Breast epithelium (tissue), 4 donors: Measurements from ENCODE around the gene ZNF560. TPM values are rescaled to one million over a fixed set of nuclear protein-coding genes. Genes with fewer than 3 reads are reported as not detected.

Experiments
- DNase-seq, 2 donors: peaks; one replicate each; pipeline ENCODE4 v3.0.0-alpha.2; 2019; ENCODE audit warnings: low spot score in 2 of 2
- H3K27ac ChIP-seq, 2 donors: fragments of 200-600 bp; sonication (generic) in 1 of 2; one replicate each; pipeline ENCODE4 v1.5.1; 2016 to 2019; ENCODE audit warnings: mild to moderate bottlenecking in 1 of 2
- H3K27me3 ChIP-seq, 2 donors: fragments of 200-600 bp; sonication (generic) in 1 of 2; one replicate each; pipeline versions ENCODE4 v1.5.1 to v1.6.0; 2017 to 2019; ENCODE audit warnings: control low read depth in 1 of 2, mild to moderate bottlenecking in 1 of 2
- H3K36me3 ChIP-seq: fragments of 200-600 bp; one replicate; pipeline ENCODE4 v1.5.1; 2019
- H3K4me1 ChIP-seq, 2 donors: fragments of 200-600 bp; sonication (generic); one replicate each; pipeline ENCODE4 v1.5.1; 2016 to 2019; ENCODE audit warnings: control low read depth in 1 of 2
- H3K4me3 ChIP-seq, 3 donors: fragments of 200-600 bp; sonication (generic); 1 replicate in 2 of 3; 2 replicates in 1 of 3; pipeline ENCODE4 v1.5.1; 2016 to 2019; ENCODE audit warnings: mild to moderate bottlenecking in 3 of 3, moderate library complexity in 2 of 3
- H3K9me3 ChIP-seq, 2 donors: fragments of 200-600 bp; sonication (generic) in 1 of 2; one replicate each; pipeline ENCODE4 v1.5.1; 2016 to 2019; ENCODE audit warnings: control low read depth in 1 of 2
- CTCF ChIP-seq, 3 donors: fragments of 450-650 bp; IDR thresholded peaks; one replicate each; pipeline ENCODE4 v1.5.1; 2016 to 2017; ENCODE audit warnings: antibody characterized with exemption in 3 of 3, mild to moderate bottlenecking in 3 of 3, moderate library complexity in 3 of 3
- POLR2A ChIP-seq: fragments of 450-650 bp; IDR thresholded peaks from one replicate; pipeline ENCODE4 v1.6.1; 2016; ENCODE audit warnings: antibody characterized with exemption, mild to moderate bottlenecking, moderate library complexity
- POLR2AphosphoS5 ChIP-seq, 3 donors: sonication (generic); formaldehyde crosslinking; IDR thresholded peaks; one replicate each; pipeline ENCODE4 v1.6.1; 2017; ENCODE audit warnings: antibody characterized with exemption in 3 of 3
- intact Hi-C: fragments of 100-400 bp; cut with DNase I; formaldehyde crosslinking; loops from one replicate; pipeline ENCODE4 v1.15.1; 2023; ENCODE audit warnings: low total_unique reads
- total RNA-seq, 3 donors: library from RNA; depleted of rRNA; stranded (reverse); fragments of >200 nt; gene quantifications; one replicate each; pipeline ENCODE4 v1.1.0, GENCODE V29; 2016

The ZNF560 gene
- total RNA-seq, 3 donors from 2014 or later: not detected

DNA sequence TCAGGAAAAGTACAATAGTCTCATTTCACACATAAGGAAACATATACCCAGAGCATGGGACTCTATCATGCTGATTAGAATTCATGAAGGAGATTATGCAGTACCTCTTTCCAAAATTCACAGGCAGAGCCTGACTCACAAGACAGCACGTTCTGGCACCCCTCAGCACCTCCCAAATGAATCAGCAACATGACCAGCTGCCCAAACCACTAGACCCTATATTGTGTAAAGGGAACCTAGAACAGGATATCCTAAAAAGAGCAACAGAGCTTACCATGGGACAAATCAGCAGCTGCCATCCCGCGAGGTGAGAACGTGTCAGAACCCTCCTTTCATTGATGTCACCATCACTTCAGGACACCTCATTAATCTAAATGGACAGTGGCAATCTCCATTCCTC lies 37.5 kb upstream of the ZNF560 start:
- no peaks in the 10 kb centered on the region for H3K4me1 ChIP-seq
- no peak overlapping the region for H3K4me3 ChIP-seq
- intact Hi-C loops: no loop called here
- no peak for DNase-seq
- no peak overlapping the region for H3K27ac ChIP-seq
- H3K9me3 ChIP-seq: peaks cover 50 to 60% of the 10 kb centered on the region in 2 donors
- H3K36me3 ChIP-seq: peaks cover 52% of the 10 kb centered on the region
- TF ChIP-seq POLR2A: no peak
- TF ChIP-seq CTCF (IDR thresholded peaks at IDR 0.05): no peak
- no peak for TF ChIP-seq POLR2AphosphoS5 (IDR thresholded peaks at IDR 0.05)
- H3K27me3 ChIP-seq: no peaks in the 10 kb centered on the region

GRCh38 chr19:9531933-9532332 lies 33.5 kb upstream of the ZNF560 start:
- no peak for DNase-seq
- Histone ChIP-seq H3K9me3 (peaks cover 90 to 99% of the 10 kb centered on the region in 2 donors), H3K27ac (no peak overlapping the region), H3K4me3 (no peak overlapping the region), H3K36me3 (peaks cover 82% of the 10 kb centered on the region), H3K4me1 (no peaks in the 10 kb centered on the region), H3K27me3 (no peaks in the 10 kb centered on the region)
- intact Hi-C loops: no loop called here
- TF ChIP-seq POLR2AphosphoS5 (IDR thresholded peaks at IDR 0.05): no peak
- TF ChIP-seq POLR2A: no peak
- no peak for TF ChIP-seq CTCF (IDR thresholded peaks at IDR 0.05)

DNA sequence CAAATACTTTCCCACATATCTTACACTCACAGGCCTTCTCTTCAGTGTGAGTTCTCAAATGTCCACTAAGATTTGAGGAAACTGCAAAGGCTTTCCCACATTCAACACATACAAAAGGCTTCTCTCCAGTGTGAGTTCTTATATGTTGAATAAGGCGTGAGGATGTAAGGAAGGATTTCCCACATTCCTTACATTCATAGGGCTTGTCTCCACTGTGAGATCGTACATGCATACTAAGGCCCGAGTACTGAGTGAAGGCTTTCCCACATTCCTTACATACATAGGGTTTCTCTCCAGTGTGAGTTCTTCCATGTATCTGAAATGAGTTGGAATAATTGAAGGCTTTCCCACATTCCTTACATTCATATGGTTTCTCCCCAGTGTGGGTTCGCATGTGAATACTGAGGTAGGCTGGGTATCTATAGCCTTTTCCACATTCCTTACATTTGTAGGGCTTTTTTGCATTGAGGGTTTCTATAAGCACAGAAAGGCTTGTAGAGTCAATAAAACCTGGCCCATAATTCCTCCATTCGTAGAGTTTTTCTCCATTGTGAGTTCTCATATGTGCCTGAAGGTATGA lies 30.4 kb upstream of the ZNF560 start:
- H3K9me3 ChIP-seq: peaks cover 98 to 99% of the 10 kb centered on the region in 2 donors

GRCh38 chr19:9523885-9524474 lies 25.6 kb upstream of the ZNF560 start:
- TF ChIP-seq CTCF (IDR thresholded peaks at IDR 0.05): no peak
- no peak for TF ChIP-seq POLR2AphosphoS5 (IDR thresholded peaks at IDR 0.05)
- TF ChIP-seq POLR2A: no peak
- Histone ChIP-seq H3K27ac (no peak overlapping the region), H3K4me1 (no peaks in the 10 kb centered on the region), H3K27me3 (no peaks in the 10 kb centered on the region), H3K9me3 (peaks cover 99% of the 10 kb centered on the region in 2 donors), H3K4me3 (peak overlapping the region in 1 of 3 donors; percentile 6), H3K36me3 (peaks cover 17% of the 10 kb centered on the region)
- intact Hi-C loops: no loop called here
- DNase-seq: no peak

More for the DNA sequence above, 30.4 kb upstream of the ZNF560 start:
- no peak for DNase-seq
- no peak for TF ChIP-seq POLR2A
- TF ChIP-seq CTCF (IDR thresholded peaks at IDR 0.05): no peak
- TF ChIP-seq POLR2AphosphoS5 (IDR thresholded peaks at IDR 0.05): no peak
- H3K4me3 ChIP-seq: peak overlapping the region in 1 of 3 donors; percentile 17
- H3K27me3 ChIP-seq: no peaks in the 10 kb centered on the region
- intact Hi-C loops: no loop called here
- no peaks in the 10 kb centered on the region for H3K4me1 ChIP-seq
- no peak overlapping the region for H3K27ac ChIP-seq
- H3K36me3 ChIP-seq: peaks cover 64% of the 10 kb centered on the region

DNA sequence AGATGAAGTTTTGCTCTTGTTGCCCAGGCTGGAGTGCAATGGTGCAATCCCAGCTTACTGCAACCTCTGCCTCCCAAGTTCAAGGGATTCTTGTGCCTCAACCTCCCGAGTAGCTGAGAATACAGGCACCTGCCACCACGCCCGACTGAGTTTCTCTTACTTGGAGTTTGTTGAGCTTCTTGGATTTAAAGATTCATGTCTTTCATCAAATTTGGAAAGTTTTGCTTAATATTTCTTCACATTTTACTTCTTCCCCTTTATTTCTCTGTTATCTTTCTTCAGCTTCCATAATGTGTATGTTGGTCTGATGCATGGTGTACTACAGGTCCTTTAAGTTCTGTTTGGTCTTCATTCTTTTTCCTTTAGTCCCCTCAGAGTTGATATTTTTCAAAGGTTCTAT lies 8.9 kb upstream of the ZNF560 start:
- DNase-seq: no peak
- Histone ChIP-seq H3K4me1 (no peaks in the 10 kb centered on the region), H3K9me3 (peaks cover 59 to 93% of the 10 kb centered on the region in 2 donors), H3K36me3 (no peaks in the 10 kb centered on the region), H3K27ac (no peak overlapping the region), H3K4me3 (no peak overlapping the region), H3K27me3 (no peaks in the 10 kb centered on the region)
- TF ChIP-seq POLR2A (no peak), POLR2AphosphoS5 (IDR thresholded peaks at IDR 0.05) (no peak), CTCF (IDR thresholded peaks at IDR 0.05) (no peak)
- intact Hi-C loops: no loop called here
